C4-2B (cell line): ENCODE results near the gene DCAF10.

Source experiments
- CTCF ChIP-seq: fragments of 450-650 bp; conservative IDR thresholded peaks from 2 replicates; pipeline ENCODE4 v1.5.1; 2017; ENCODE audit warnings: mild to moderate bottlenecking
- ZFX ChIP-seq: fragments of 450-650 bp; IDR thresholded peaks from 2 replicates; pipeline ENCODE4 v1.6.1; 2017

- no peak; the same call in none of the 2 replicates for TF ChIP-seq CTCF
- no peak for TF ChIP-seq ZFX
These were observed 104.0 kb downstream of the DCAF10 start for GRCh38 chr9:37904445-37905130.
